RPMI7951 (cell line): ENCODE results near the gene HOXA10. TPM values are rescaled to one million over a fixed set of nuclear protein-coding genes. Genes with fewer than 3 reads are reported as not detected.

Source experiments
- DNase-seq: peaks from one replicate; pipeline ENCODE4 v3.0.0-alpha.2; 2012; ENCODE audit warnings: low read depth
- total RNA-seq: library from RNA; depleted of rRNA; stranded (reverse); fragments of >200 nt; shearing (Covaris generic); gene quantifications from 2 replicates; pipeline ENCODE4 v1.2.3, GENCODE V29; 2014

Gene HOXA10
- total RNA-seq, 1 experiment from 2014 or later, result 18.7 TPM

DNA sequence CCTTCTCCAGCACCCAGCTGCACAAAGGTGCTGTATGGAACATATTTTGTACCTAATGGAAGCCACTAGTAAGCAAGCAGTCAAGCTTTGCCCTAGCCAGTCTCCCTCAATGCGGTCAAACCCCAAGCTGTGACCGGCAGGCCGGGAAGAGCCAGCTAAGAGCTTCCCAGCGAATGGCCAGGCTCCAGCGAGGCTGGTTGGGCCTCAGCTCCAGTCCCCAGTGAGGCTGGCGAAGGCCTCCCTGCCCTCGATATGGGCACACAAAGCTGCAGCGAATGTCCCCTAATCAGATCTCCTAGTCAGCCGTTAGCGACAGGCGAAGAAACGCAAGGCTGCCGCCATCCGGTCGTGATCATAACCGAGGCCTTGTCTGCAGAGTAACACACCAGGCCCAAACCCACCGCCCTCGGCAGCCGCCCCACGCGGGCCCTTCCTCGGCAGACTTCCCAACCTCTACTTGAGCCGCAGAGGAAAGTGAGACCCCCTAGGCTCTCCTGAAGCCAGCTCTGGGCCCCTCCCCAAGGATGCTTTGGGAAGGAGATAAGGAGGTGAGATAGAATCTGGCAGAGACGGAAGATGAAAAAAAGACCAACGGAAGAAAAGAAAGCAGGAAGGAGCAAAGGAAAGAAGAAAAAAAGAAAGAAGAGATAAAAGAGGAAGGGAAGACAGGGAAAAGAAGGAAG, 5.7 kb downstream of the HOXA10 start:
- no peak for DNase-seq

DNA sequence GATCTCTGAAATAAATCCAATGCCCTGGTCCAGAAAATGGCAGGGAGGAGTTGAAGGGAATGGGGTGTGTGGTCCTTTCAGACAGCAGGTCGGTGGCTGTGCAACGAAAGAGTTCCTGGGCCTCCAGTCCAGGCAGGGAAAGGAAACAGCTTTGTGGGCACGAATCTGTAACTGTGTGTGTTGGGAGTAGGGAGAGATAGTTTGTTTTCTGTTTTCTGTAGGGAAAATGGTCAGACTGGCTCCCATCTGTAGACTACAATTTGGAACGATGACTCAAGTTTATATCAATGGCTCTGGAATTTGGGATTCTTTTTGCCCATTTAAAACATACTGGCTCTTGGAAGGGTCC, 6.2 kb downstream of the HOXA10 start:
- no peak for DNase-seq

DNA sequence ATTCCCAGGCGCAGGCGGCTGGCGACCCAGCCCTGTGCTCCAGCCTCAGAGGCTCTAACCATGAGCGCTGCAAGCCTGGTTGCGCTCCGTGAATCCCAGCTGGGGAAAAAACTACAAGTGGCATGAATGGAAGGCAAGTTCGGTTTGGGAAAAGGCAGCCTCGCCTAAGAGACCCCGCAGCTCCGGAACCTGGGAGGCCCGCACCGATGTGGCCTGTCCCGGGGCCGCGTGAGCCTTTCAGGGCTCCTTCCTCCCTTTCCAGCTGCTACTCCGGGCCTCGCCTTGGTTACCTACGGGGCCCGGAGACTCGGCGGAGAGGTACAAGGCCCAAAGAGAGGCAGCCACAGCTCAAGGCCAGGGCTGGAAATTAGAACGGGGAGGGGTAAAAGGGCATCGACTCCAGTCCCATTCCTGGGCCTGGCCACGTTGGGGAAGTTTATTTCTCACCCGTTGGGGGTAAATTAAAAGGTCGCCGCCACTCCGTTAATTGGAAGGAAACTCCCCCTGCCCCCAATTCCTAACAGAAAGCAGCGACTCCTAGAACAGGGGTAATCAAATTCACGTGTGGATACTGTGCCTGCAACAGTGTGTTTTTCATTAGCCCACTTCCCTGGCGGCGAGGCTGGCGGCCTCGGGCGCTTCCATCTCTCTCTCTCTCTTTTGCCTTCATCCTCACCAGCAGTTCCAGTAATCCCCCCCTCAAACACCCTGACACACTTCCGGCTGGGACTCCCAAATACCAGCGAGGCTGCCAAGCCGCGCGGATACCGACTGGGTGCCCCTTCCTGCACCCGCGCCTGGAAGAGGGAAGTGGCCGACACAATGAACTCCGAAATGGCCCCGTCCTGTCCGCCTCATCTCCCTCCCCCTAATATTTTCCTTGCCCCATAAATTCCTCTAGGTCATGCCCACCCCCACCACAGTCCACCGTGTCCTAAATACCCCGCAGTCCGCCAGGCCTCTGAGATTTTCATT, 7.3 kb downstream of the HOXA10 start:
- no peak for DNase-seq

DNA sequence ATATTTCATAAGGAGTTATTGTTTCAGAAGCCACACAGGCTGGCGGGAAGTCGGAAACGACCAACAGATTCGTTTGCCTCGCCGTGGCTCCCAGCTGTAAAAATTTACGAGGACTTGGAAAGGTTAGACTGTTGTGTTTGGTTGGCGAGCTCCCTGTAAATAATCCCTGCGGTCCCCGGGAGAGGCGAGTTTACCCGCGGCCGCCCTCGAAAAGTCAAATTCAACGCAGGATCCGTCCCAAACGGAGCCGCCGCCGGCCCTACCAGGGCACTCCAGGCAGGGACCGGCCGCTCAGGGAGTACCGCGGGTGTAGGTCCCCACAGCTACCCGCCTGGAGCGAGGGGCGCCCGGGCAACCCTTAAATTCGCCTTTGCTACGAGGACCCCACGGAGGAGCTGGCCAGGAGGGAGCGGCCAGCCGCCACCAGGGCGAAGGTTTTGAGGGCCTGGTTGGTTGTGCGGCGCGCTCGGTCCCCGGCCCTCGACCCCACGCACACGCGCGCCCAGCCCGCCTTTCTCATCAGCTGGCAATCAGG, 8.1 kb downstream of the HOXA10 start:
- no peak for DNase-seq

DNA sequence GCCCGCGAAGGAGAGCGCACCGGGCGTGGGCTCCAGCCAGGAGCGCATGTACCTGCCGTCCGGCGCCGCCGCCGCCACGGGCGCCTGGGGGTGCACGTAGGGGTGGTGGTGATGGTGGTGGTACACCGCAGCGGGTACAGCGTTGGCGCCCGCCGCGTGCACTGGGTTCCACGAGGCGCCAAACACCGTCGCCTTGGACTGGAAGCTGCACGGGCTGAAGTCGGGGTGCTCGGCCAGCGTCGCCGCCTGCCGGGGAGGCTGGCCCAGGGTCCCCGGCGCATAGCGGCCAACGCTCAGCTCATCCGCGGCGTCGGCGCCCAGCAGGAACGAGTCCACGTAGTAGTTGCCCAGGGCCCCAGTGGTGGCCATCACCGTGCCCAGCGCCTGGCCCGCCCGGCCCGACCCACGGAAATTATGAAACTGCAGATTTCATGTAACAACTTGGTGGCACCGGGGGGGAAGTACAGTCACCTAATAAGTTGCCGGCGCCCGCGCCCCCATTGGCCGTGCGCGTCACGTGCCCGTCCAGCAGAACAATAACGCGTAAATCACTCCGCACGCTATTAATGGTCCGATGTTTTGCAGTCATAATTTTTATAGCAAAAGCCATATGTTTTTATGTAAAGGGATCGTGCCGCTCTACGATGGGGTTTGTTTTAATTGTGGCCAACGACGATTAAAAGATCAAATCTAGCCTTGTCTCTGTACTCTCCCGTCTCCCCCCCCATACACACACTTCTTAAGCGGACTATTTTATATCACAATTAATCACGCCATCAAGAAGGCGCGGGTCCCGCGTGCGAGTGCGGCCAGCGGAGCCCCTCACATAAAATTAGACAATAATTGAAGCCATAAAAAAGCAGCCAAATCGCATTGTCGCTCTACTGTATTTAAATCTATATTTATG, 8.8 kb downstream of the HOXA10 start, which contains the start of gene HOXA9:
HOXA9 (minus strand) TSS at position 449 of the 907 bp plus-strand sequence; CDS start at position 369, 80 bp downstream.
- DNase-seq, result no peak

DNA sequence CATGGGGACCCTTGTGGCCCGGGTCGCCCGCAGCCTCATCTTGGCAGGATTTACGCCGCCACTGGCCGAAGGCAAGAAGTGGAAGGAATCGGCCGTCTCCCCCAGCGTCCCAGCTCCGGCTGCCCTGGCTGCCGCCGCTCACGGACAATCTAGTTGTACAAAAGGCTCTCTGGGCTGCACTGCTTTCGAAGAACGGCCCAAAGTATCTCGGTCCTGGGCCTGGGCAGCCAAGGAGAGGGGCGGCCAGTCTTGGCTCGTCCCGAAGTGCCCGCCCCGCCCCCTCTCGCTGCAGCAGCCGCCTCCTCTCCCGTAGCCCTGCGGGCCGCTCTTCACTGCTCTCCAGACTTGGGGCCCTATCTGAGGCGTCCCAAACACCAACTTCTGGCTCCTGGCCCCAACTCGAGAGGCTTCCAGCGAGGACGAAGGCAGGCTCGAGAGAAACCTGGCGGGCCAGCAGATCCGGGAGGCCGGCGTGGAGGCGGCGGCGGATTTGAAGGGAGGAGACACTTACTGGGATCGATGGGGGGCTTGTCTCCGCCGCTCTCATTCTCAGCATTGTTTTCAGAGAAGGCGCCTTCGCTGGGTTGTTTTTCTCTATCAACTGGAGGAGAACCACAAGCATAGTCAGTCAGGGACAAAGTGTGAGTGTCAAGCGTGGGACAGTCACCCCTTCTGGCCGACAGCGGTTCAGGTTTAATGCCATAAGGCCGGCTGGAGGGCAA, 9.6 kb downstream of the HOXA10 start:
- DNase-seq, result no peak

DNA sequence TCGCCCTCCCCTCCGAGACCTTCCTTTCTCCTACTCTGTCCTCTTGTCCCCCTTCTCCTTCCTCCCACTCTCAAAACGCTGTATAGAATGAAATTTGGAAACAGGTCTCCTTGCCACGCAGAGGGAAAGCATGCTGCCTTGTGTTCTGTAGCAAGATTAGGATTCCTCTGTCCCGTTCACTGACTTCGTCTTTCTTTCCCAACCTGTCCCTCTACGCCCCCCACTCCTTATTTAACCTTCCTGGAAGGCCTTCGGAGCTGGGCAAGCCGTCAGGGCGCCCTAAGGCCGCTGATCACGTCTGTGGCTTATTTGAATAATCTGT, 10.1 kb downstream of the HOXA10 start:
- DNase-seq, result no peak

DNA sequence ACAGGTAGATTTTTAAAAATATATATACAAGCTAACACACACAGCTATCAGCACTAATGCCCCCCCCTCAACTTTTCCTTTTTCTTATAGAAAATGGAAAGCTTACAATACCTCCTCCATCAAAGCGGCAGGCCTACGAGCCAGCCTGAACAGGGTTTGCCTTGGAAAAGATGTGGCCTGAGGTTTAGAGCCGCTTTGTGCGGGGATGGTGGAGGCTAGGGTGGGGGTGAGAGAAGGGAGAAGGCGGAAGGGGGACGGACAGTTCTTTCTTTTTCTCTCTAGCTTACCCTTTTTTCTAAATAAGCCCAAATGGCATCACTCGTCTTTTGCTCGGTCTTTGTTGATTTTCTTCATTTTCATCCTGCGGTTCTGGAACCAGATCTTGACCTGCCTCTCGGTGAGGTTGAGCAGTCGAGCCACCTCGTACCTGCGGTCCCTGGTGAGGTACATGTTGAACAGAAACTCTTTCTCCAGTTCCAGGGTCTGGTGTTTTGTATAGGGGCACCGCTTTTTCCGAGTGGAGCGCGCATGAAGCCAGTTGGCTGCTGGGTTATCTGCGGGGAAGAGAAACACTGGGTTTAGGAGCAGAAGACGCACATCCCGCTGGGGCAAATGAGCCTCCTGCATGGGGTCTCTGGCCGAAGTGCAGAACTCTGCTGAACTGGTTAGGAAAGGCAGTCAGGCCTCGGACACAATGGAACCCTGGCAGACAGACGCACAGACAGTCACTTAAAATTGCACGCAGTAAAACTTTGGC, 10.7 kb downstream of the HOXA10 start:
- no peak for DNase-seq

DNA sequence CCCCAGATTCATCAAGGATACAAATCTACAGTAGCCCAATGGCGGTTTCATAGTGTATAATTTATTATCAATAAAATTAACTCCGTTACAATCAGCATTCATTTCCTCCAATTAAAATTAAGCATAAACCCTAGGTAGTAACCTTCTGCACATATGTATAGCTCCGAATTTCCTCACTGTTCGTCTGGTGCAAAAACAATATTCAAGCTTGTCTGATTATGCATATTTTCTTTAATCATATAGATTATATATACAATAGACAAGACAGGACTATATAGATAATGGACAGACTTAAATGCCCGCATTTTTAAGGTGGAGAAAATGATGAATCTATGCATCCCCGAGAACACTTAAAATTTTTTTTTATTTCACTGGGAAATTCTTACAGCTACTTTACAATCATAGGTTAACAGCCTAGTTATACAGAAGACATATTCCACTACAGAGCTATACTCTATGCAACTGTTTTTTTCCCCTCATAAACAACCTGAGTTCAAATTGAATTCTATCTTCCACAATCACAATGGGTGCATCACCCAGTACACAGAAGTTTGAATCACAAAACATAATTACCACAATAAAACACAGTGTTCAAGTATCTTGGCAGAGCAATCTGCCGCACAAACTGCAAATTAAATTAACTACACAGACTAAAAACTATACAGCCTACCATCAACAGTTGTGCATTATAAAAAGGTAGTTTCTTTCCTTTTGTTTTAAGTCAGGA, 11.4 kb downstream of the HOXA10 start:
- DNase-seq, result no peak

DNA sequence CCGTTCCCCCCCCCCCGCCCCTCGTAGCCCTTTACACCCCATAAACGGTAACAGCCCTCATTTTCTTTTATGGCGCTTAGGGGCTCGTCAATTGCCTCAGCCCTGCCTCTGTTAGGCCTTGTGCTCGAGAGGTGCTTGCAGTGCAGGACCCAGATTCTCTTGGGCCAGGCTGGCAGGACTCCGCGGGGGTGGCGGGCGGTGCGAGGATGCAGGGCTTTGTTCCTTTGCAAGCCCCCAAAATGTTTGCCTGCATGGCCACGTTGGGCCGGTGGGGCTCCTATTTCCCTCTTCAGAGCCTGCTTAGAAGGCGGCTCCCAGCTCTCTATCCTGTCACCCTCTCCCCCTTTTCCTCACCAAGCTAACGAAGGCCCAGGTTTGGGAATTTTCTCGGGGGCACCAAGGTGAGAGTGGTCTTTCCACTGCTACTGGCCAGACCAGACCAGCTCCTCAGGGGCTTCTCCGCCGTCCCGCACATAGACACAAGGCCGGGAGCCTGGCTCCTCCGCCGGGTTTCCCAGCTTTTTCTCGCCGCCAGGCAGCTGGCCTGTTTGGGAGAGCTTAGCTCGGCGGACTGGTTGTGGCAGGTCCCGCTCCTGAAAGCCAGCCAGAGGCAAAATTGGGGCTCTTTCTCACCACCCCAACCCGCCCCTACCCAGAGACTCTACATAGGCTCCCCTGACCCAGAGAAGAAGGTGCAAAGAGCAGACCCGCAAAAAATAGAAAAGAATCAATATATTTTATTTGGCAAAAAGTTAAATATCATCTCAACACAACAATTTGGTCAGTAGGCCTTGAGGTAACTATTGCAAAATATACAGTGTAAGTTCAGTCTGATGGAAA, 12.2 kb downstream of the HOXA10 start:
- no peak for DNase-seq

DNA sequence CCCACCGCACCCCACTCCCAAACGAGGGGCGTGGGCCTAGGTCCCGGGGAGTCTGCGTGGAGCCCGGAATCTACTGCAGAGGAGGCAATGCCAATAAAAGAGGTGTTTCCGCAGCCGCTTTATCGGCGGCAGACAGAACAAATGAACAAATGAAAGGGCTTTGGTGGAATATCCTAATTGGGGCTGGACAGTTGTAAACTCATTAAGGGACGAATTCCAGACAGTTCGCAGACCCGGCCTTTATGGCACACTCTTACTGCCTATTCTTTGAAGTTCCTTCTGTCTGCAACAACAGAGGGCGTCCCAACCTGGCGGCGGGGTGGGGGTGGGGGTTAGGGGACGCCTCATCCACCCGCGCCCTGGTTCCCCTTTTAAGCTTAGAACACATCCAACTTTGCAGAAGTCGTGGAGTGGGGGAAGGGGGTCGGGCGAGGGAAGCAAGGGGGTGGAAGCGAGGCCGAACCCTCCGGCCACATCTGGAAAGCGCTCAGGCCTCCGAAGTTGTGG, 12.9 kb downstream of the HOXA10 start:
- DNase-seq, result no peak

DNA sequence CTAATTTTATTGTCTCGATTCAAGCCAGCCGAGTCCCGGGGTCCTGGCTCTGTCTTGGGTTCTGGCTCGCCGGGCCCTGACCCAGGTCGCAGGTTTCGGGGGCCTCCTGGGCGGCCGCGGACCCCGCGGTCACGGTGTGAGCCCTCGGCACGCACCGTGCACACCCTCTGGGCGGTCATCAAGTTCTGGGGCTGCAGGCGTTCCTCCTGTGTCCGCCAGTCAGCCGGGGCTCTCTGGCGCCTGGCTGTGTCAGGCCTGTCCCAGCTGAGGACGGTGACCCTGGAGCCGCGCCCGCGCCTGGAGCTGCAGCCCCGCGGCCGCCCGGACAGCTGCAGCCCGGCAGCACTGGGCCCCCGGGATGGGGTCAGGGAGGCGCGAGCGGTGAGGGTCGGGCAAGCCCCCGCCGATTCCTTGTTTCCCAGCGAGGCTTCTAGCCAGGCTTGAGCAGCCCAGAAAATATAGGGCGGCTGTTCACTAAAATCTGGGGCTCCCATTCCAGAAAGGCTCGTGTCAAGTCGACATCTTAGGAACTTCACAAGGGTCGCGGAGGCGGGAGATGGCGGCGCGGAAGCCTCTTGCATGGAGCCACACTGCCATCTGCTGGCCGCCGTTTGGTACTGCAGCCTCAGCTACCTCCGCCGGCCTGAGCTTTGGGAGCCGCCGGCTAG, 13.4 kb downstream of the HOXA10 start:
- DNase-seq, result peak; percentile 80

DNA sequence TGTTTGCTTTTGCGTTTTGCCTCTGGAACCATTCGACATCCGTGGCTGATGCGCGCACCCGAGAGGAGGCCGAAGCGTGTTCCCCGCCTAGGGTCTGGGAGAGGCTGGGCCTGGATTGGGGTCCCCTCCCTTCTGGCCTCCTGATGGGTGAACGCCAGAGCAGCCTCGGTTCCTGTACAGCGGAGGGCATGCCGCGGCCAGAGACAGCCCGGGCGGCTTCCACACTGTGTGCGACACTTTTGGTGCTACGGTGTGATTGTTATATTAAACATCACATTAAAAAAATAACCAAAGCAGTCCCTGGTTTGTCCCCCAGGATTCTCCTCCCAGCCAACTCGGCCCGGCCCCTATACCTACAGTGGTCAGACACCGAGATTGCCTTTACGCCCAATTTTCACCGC, 14.0 kb downstream of the HOXA10 start:
- no peak for DNase-seq

DNA sequence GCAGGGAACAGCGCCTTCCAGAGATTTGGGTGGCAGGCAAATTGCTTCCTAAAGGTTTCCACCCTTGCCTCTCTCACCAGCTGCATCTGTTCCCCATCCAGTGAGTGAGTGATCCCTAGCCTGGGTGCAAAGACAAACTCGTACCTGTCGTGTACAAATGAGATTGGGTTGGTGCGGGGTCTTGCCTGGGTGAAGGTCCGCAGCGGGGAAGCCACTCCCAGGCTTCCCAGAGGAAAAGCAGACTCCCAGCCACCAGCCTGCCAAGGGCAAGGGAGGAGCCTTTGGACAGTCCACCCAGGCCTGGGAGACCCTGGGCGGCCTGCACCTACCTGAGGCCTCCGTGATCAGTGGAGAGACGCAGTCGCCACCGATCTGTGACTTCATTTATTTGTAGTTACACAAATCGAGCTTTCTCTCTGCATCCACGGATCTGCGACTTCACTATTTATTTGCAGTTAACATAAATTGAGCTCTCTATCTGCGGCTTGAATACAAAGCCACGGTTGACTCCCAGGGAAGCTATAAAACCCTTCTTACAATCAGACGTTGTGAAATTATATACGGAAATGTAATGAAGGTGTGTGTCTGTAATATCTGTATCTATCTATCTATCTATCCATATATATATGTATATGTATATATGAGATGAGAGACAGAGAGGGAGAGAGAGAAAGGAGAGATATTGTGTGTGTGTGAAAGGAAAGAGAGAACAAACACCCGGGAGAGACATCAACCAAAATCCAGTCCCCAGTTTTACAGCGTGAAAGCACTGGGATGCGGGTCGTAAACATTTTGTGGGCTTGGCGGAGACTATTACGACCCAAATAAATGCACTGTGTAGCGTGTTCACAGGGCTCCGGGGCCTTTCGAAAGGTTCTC, 14.6 kb downstream of the HOXA10 start:
- no peak for DNase-seq

DNA sequence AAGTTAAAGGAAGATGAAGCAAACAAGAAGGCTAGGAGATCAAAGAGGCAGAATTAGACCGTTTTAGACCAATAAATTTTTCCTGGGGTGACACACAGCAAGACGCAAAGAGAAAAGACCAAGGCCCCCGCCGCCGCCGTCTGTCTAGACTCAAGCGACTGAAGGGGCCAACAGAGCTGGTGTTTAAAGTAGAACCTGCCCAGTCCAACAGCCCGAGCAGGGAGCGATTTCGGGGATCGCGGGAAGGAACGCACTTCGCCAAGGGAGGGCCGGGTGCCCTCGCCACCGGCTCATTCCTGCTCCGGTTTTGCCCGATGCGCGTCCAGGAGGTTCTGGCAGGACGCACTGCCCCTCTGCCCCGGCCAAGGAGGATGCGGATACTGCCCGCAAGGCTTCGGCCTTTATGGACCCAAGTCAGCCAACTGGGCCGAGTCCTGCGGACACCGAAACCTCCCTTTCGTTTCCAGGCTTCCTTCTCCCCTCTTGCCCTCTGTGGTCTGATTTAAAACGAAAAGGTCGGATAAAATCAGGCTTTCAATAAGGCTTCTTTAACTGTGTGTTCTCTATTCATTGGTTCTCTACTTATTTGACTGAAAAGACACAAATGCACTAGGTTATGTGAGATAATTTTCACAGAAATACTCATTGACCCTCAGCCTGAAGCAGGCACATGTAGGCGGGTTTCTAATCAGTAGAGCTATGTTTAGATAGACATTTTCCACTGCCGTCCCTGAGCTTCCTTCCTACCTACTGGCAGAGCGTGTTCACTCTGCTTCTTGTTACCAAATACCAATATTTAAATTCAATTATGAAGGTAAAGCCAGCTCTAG, 15.5 kb downstream of the HOXA10 start:
- no peak for DNase-seq
